Kidney (tissue), 14 donors: ENCODE measurements around the gene PDZD2. TPM values are rescaled to one million over a fixed set of nuclear protein-coding genes. Genes with fewer than 3 reads are reported as not detected.

Experiments
- DNase-seq, 5 donors: peaks; one replicate each; pipeline ENCODE4 v3.0.0-alpha.2; 2013 to 2020
- FAIRE-seq: peaks from 2 replicates; lab custom pipeline; 2012; peaks lifted over from hg19 to GRCh38; lab: Jason Lieb, UNC
- H3K27ac ChIP-seq, 2 donors: one replicate each; pipeline ENCODE4 v1.7.0; 2013; ENCODE audit warnings: low read depth in 2 of 2, low read length in 2 of 2, inconsistent platforms in 1 of 2
- H3K27me3 ChIP-seq: one replicate; pipeline ENCODE4 v1.7.1; 2013; ENCODE audit warnings: low read length, inconsistent platforms; ENCODE audit not compliant: control insufficient read depth, insufficient read depth
- H3K36me3 ChIP-seq, 3 donors: one replicate each; pipeline versions ENCODE4 v1.7.0 to v1.7.1; 2013; ENCODE audit warnings: low read length in 3 of 3, control low read depth in 1 of 3, inconsistent platforms in 1 of 3; ENCODE audit not compliant: insufficient read depth in 3 of 3, control insufficient read depth in 2 of 3
- H3K4me1 ChIP-seq, 3 donors: one replicate each; pipeline versions ENCODE4 v1.7.0 to v1.7.1; 2013; ENCODE audit warnings: low read length in 3 of 3, inconsistent platforms in 1 of 3, low read depth in 1 of 3; ENCODE audit not compliant: control insufficient read depth in 2 of 3, insufficient read depth in 2 of 3
- H3K4me3 ChIP-seq, 3 donors: one replicate each; pipeline versions ENCODE4 v1.7.0 to v1.8.1; 2013; ENCODE audit warnings: low read length in 3 of 3, control low read depth in 1 of 3, inconsistent platforms in 1 of 3
- H3K9ac ChIP-seq, 3 donors: one replicate each; pipeline versions ENCODE4 v1.7.0 to v1.7.1; 2013; ENCODE audit warnings: low read length in 3 of 3, control low read depth in 1 of 3, inconsistent platforms in 1 of 3
- H3K9me3 ChIP-seq, 3 donors: one replicate each; pipeline versions ENCODE4 v1.7.0 to v1.7.1; 2013; ENCODE audit warnings: low read length in 3 of 3, control low read depth in 1 of 3, inconsistent platforms in 1 of 3; ENCODE audit not compliant: control insufficient read depth in 2 of 3, insufficient read depth in 1 of 3
- intact Hi-C: fragments of 100-400 bp; cut with DNase I; formaldehyde crosslinking; loops from one replicate; pipeline ENCODE4 v1.11.1; 2022
- polyA plus RNA-seq: library from polyadenylated mRNA; stranded (reverse); fragments of 350-450 nt; fragmentation: Illumina TruSeq; extraction: RNeasy Lipid Tissue Mini Kit (QIAGEN cat#74804); gene quantifications from one replicate; pipeline ENCODE4 v1.2.3, GENCODE V29; 2014; ENCODE audit warnings: low read depth, low replicate concordance; ENCODE audit not compliant: insufficient read depth
- total RNA-seq: library from RNA; stranded (reverse); fragmentation: NEBNext Ultra II Directional; extraction: Animal tissue kit (Norgen Biotek cat#: 25700); gene quantifications from one replicate; pipeline ENCODE4 v1.2.1, GENCODE V29; 2021
- TF ChIP-seq, protein P1 (sequence below): IDR thresholded peaks from 3 replicates; pipeline ENCODE4 v1.5.1; 2012; ENCODE audit warnings: mild to moderate bottlenecking, moderate library complexity, borderline replicate concordance; ENCODE audit not compliant: insufficient read depth; ENCODE audit errors: extremely low read depth
- donor health status: control.
- donor health status: control.
- donor health status: control.
- donor health status: control.
- donor health status: control.
- donor health status: DM: yes; HTN: yes; CAD: no.
- donor health status: Normal renal cell carcinoma (clear cell type).

Gene PDZD2
- total and polyA plus RNA-seq, 2 donors from 2014 or later, result 6.2 to 14.8 TPM

DNA sequence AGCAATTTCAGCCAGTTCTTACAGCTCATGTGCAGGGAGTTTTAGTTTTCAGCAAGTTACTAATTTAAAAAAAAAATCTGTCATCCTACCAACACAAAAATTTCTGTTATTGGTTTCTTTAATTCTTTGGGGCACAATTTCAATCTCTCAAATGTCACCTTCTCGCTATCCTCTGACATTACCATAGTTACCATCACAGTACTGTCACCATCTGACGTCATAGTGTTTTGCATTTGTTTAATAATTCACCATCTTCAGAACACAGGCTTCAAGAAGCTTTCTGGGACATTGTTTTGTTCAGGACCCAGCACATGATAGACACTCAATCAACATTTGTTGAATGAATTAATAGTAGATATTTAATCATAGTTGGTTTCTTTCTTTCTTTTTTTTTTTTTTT is 155.1 kb downstream of the PDZD2 start:
- Histone ChIP-seq H3K4me3 (no peak overlapping the region), H3K27me3 (no peaks in the 10 kb centered on the region), H3K27ac (no peak overlapping the region), H3K36me3 (no peaks in the 10 kb centered on the region), H3K9ac (no peak overlapping the region), H3K4me1 (no peaks in the 10 kb centered on the region), H3K9me3 (peaks cover 0 to 2% (median 0%) of the 10 kb centered on the region in 3 donors)
- FAIRE-seq (no peak), DNase-seq (no peak)
- TF ChIP-seq, protein P1, sequence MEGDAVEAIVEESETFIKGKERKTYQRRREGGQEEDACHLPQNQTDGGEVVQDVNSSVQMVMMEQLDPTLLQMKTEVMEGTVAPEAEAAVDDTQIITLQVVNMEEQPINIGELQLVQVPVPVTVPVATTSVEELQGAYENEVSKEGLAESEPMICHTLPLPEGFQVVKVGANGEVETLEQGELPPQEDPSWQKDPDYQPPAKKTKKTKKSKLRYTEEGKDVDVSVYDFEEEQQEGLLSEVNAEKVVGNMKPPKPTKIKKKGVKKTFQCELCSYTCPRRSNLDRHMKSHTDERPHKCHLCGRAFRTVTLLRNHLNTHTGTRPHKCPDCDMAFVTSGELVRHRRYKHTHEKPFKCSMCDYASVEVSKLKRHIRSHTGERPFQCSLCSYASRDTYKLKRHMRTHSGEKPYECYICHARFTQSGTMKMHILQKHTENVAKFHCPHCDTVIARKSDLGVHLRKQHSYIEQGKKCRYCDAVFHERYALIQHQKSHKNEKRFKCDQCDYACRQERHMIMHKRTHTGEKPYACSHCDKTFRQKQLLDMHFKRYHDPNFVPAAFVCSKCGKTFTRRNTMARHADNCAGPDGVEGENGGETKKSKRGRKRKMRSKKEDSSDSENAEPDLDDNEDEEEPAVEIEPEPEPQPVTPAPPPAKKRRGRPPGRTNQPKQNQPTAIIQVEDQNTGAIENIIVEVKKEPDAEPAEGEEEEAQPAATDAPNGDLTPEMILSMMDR, result no peak
- intact Hi-C loops, result no loop called here

DNA sequence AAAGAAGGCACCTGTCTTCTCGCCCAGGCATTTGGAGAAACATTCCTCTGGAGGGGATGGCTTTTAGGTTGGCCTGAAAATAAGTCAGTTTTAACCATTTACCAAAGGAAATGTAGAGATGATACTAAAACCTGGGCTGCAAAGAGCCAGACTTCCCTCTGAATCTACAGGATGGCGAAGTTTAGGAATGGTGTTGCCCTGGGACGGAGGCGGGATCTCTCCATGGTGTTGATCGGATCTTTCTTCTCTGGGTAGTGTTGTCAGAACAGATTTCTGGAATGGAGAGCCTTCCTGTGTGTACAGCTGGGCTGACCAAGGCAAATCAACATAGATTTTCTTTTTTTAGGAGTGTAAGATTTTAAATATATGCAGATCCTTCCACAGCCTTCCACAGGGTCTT is 159.2 kb downstream of the PDZD2 start:
- intact Hi-C loops, result no loop called here
- Histone ChIP-seq H3K4me1 (no peaks in the 10 kb centered on the region), H3K9me3 (no peaks in the 10 kb centered on the region), H3K27ac (no peak overlapping the region), H3K36me3 (peaks cover 0 to 2% (median 0%) of the 10 kb centered on the region in 3 donors), H3K4me3 (no peak overlapping the region), H3K27me3 (no peaks in the 10 kb centered on the region), H3K9ac (no peak overlapping the region)
- DNase-seq, result no peak
- TF ChIP-seq, protein P1, result no peak
- no peak for FAIRE-seq

DNA sequence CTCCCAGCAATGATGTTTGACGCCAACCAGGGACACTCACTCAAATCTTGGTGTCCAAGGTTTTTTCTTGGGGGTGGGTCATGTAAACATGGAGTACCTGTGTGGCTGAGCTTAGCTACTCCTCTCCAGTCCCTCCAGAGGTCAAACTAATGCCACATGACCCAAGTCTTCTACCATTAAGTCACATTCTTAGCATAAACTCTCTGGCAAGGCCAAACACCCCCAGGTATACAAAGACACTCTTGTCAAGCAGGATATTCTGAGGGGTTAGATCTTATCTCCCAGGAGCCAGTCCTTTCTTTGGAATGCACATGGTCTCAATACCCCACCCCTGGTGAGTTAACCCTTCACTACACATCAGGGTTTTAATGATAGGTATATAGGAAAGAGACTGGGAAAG is 161.4 kb downstream of the PDZD2 start:
- no peak overlapping the region for H3K9ac ChIP-seq
- peaks cover 0 to 2% (median 0%) of the 10 kb centered on the region in 3 donors for H3K36me3 ChIP-seq
- H3K4me1 ChIP-seq, result no peaks in the 10 kb centered on the region
- no peaks in the 10 kb centered on the region for H3K27me3 ChIP-seq
- FAIRE-seq (no peak), DNase-seq (no peak)
- no peaks in the 10 kb centered on the region for H3K9me3 ChIP-seq
- intact Hi-C loops, result loop anchor here (10.0 kb wide), 1 partner anchor 216 kb away; no protein-coding TSS in a partner anchor
- no peak overlapping the region for H3K27ac ChIP-seq
- H3K4me3 ChIP-seq, result no peak overlapping the region
- TF ChIP-seq, protein P1, result no peak
